ENCODE measurements around the gene RIOK1. TPM values are rescaled to one million over a fixed set of nuclear protein-coding genes. Genes with fewer than 3 reads are reported as not detected.
A peak's percentile ranks its signal among the peaks of the same experiment; 100 is the strongest.

Gene RIOK1
- total RNA-seq, 1 donor from 2014 or later: 4.9 TPM

- Histone ChIP-seq H3K4me3 (no peak overlapping the region), H3K9me3 (no peaks in the 10 kb centered on the region), H3K4me1 (no peaks in the 10 kb centered on the region), H3K27me3 (no peaks in the 10 kb centered on the region), H3K27ac (no peak overlapping the region), H3K36me3 (peaks cover 20 to 25% of the 10 kb centered on the region in 2 donors)
- intact Hi-C loops (cut with DNase I): no loop called here
- TF ChIP-seq CTCF (IDR thresholded peaks at IDR 0.05): no peak
- no peak for DNase-seq (ENCODE audit: low spot score in 2 of 2)
These were observed 31.5 kb downstream of the RIOK1 start for GRCh38 chr6:7421066-7421465.

- DNase-seq (ENCODE audit: low spot score in 2 of 2): no peak
- no peak for TF ChIP-seq CTCF (IDR thresholded peaks at IDR 0.05)
These were observed 34.5 kb downstream of the RIOK1 start for GRCh38 chr6:7424058-7424457.

GRCh38 chr6:7424967-7425807 is 35.6 kb downstream of the RIOK1 start:
- DNase-seq (ENCODE audit: low spot score in 2 of 2): no peak
- peak in 1 of 3 experiments; percentile 25 for TF ChIP-seq CTCF (IDR thresholded peaks at IDR 0.05)
- H3K27me3 ChIP-seq: no peaks in the 10 kb centered on the region
- H3K36me3 ChIP-seq: no peaks in the 10 kb centered on the region
- H3K27ac ChIP-seq: no peak overlapping the region
- H3K4me3 ChIP-seq: no peak overlapping the region
- H3K4me1 ChIP-seq: no peaks in the 10 kb centered on the region
- intact Hi-C loops (cut with DNase I): no loop called here
- H3K9me3 ChIP-seq: no peaks in the 10 kb centered on the region

More at GRCh38 chr6:7424058-7424457, 34.5 kb downstream of the RIOK1 start:
- Histone ChIP-seq H3K4me3 (no peak overlapping the region), H3K36me3 (no peaks in the 10 kb centered on the region), H3K27me3 (no peaks in the 10 kb centered on the region), H3K27ac (no peak overlapping the region), H3K9me3 (no peaks in the 10 kb centered on the region), H3K4me1 (no peaks in the 10 kb centered on the region)
- intact Hi-C loops (cut with DNase I): no loop called here

- Histone ChIP-seq H3K36me3 (no peaks in the 10 kb centered on the region), H3K9me3 (no peaks in the 10 kb centered on the region), H3K27ac (no peak overlapping the region), H3K4me1 (no peaks in the 10 kb centered on the region), H3K27me3 (no peaks in the 10 kb centered on the region), H3K4me3 (no peak overlapping the region)
- intact Hi-C loops (cut with DNase I): no loop called here
- no peak for DNase-seq (ENCODE audit: low spot score in 2 of 2)
- TF ChIP-seq CTCF (IDR thresholded peaks at IDR 0.05): no peak
These were observed 36.2 kb downstream of the RIOK1 start for GRCh38 chr6:7425808-7426190.

- Histone ChIP-seq H3K36me3 (no peaks in the 10 kb centered on the region), H3K9me3 (no peaks in the 10 kb centered on the region), H3K27ac (no peak overlapping the region), H3K27me3 (no peaks in the 10 kb centered on the region), H3K4me3 (no peak overlapping the region), H3K4me1 (no peaks in the 10 kb centered on the region)
- TF ChIP-seq CTCF (IDR thresholded peaks at IDR 0.05): no peak
- intact Hi-C loops (cut with DNase I): no loop called here
- no peak for DNase-seq (ENCODE audit: low spot score in 2 of 2)
These were observed 37.0 kb downstream of the RIOK1 start for GRCh38 chr6:7426447-7427169.
